GM10248 (cell line): ENCODE data around the gene ART5.

Experiments
- CTCF ChIA-PET: fragments of 300-600 bp; sonication (Branson Sonifier 250); formaldehyde crosslinking; extraction: SDS; loops from one replicate; lab custom pipeline; 2021; ENCODE audit warnings: antibody characterized with exemption; lab: Yijun Ruan, JAX
- POLR2A ChIA-PET: fragments of 350-650 bp; sonication (Branson Sonifier 250); formaldehyde crosslinking; extraction: SDS; loops from one replicate; lab custom pipeline; 2020; ENCODE audit warnings: antibody characterized with exemption; lab: Yijun Ruan, JAX
- DNase-seq: peaks from one replicate; pipeline ENCODE4 v3.0.0; 2012; ENCODE audit errors: extremely low spot score
- TF ChIP-seq, protein P1 (sequence below): IDR thresholded peaks from 2 replicates; pipeline ENCODE4 v1.5.1; 2012; ENCODE audit warnings: mild to moderate bottlenecking, low read depth; ENCODE audit errors: extremely low read depth, missing control alignments, control extremely low read depth

ART5 gene

DNA sequence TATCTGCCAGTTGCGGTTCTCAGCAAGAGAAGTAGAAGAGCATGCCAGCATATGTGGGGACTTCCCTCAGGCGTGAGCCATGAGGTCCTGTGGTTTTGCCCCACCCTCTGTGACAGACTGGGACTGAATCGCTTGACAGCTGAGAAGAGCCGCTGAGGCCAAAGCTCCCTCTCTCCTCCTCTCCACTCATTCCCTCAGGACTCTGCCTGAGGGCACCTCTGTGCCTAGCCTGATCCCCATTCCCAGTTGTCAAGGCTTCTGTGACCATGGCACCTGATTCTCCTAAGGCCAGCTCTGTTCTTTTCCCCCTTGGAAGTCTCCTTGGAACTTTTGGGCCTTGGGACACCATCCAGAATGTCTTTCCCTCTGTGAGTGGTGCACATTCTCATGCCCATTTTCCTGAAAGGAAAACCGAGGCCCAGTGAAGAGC lies 27.0 kb downstream of the ART5 start:
- POLR2A ChIA-PET = no interaction called here
- TF ChIP-seq, protein P1, sequence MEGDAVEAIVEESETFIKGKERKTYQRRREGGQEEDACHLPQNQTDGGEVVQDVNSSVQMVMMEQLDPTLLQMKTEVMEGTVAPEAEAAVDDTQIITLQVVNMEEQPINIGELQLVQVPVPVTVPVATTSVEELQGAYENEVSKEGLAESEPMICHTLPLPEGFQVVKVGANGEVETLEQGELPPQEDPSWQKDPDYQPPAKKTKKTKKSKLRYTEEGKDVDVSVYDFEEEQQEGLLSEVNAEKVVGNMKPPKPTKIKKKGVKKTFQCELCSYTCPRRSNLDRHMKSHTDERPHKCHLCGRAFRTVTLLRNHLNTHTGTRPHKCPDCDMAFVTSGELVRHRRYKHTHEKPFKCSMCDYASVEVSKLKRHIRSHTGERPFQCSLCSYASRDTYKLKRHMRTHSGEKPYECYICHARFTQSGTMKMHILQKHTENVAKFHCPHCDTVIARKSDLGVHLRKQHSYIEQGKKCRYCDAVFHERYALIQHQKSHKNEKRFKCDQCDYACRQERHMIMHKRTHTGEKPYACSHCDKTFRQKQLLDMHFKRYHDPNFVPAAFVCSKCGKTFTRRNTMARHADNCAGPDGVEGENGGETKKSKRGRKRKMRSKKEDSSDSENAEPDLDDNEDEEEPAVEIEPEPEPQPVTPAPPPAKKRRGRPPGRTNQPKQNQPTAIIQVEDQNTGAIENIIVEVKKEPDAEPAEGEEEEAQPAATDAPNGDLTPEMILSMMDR = no peak
- CTCF ChIA-PET = interaction anchor here (1.2 to 1.3 kb wide), 3 partner anchors 12 to 194 kb away, joined by 3 to 4 read pairs (median 3); no protein-coding TSS in a partner anchor
- DNase-seq = peak; percentile 48

DNA sequence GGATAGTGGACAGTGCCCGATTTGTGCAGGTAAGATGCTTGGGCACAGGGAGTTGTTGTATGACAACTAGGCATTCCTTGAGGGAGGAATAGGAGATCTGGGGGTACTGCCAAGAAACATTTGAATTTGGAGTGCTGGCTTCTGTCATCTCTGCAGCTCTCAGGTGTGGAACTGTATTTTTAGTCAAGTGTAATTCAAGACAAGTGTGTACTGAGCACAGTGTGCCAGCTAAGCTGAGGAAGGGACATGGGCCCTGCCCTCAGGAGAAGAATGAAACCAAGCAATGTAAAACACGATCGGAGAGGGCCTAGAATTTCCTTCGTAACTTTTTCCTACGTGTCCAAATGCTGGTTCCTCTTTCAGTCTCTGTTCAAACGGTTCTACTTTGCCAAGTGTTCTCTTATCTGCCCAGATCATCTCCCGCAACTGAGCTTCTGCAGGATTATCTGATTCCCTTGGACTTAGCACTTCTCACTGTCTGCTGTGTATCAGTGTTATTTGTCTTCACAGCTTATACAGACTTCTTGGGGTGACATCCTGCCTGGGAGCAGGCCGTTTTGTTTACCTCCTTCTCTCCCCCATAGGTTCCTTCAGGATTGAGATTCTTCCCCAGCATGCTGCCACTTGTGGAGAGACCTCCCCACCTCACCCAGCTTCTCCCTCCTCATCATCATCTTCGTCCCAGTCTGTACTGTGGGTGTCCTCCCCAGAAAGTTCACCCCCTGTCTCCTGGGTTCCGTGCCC lies 27.6 kb downstream of the ART5 start:
- no peak for DNase-seq
- ChIA-PET POLR2A (no interaction called here), CTCF (interaction anchor here (1.2 to 1.3 kb wide), 2 partner anchors 11 to 13 kb away, joined by 3 to 4 read pairs; no protein-coding TSS in a partner anchor)
- TF ChIP-seq, protein P1 = no peak

DNA sequence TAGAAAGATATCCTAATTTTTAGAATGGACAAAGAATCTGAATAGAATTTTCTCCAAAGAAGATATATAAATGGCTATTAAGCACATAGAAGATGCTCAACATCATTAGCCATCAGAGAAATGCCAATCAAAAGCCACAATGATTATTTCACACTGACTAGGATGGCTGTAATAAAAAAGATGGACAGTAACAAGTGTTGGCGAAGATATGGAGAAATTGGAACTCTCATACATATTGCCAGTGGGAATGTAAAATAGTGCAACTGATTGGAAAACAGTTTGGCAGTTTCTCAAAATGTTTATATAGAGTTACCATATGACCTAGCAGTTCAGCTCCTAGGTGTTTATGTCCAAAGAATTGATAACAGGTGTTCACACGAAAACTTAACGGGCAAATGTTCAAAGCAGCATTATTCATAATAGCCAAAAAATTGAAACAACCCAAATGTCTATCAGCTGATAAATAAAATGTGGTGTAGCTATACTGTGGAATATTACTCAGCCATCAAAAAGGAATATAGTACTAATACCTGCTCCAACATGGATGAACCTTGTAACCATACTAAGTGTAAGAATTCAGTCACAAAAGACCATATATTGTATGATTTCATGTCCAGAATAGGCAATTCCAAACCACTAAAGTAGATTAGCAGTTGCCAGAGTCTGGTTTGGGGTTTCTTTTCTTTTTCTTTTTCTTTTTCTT lies 29.7 kb downstream of the ART5 start:
- POLR2A ChIA-PET = no interaction called here
- TF ChIP-seq, protein P1 = no peak
- no peak for DNase-seq
- CTCF ChIA-PET = no interaction called here

DNA sequence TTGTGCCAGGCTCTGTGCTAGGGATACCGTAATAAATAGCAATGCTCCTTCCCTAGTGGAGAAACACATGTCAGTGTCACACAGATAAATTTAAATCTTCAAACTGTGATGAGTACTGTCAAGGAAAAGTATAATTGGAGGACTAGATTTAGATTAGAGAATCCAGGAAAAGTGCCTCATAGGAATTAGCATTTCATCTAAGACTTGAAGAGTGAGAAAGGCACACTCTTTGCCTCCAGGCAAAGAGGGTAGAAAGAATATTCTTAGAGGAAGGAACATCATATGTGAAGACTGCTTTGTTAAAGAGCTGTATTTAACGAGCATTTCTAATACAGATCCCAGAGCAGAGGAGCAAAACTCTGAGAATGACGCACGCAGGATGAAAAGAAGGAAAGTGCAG lies 30.9 kb downstream of the ART5 start:
- ChIA-PET POLR2A (no interaction called here), CTCF (interaction anchor here (0.9 to 3.0 kb wide), 5 partner anchors 8 to 22 kb away, joined by 3 to 11 read pairs (median 5); no protein-coding TSS in a partner anchor)
- TF ChIP-seq, protein P1 = no peak
- DNase-seq = no peak

DNA sequence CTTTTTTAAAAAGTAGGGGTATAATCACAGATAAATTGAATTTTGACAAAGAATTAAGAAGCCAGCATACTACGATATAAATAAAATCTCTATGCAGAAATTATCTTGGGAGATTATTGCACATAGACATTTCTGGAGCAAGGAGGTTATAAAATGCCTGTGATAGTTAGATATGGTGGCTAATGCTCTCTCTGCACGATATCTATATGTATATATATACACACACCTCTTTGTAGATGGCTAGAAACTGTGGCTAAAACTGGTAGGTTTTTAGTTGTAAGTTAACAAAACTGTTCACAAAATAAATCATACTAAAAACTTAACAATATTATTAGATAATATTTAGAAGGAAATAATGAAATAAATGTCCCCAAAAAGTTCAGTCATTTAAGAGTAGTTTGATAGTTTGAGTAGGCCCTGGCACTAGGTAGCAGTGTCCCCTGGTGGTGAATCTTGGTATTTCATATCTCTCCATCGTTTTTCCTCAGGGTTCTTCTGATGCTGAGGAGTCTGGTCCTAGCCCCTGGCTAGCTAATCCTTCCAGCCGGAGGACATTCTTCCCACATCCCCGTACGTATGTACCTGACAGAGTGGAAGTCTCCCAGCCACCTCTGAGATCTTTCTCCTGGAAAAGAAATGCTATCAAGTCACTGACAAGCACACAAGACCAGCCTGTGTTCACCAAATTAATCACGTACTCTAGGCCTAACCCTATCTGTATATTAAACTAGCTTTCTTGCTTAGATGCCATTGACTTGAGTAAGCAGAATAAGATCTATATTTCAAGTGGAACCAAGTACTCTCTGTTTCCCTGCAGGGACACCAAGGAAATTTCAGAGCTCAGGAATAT lies 32.2 kb downstream of the ART5 start:
- peak; percentile 53 for DNase-seq
- ChIA-PET CTCF (interaction anchor here (0.9 to 3.0 kb wide), 10 partner anchors 9 to 68 kb away, joined by 3 to 11 read pairs (median 4); no protein-coding TSS in a partner anchor), POLR2A (no interaction called here)
- TF ChIP-seq, protein P1 = peak; percentile 73

DNA sequence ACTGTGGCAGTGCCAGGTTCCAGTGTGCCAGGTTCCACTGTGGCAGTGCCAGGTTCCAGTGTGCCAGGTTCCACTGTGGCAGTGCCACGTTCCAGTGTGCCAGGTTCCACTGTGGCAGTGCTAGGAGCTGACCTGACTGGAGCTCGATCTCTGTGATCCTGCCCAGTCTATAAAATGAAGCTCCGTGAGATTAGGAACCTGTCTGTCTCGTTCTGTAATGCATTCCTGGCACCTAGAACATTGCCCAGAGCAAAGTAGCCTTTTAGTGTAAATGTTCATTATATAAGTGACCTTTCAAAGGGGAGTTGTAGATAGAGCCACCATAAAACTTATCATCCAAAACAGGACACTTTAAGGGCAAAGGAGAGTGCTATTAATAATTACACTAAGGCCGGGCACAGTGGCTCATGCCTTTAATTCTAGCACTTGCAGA lies 36.0 kb downstream of the ART5 start:
- CTCF ChIA-PET = interaction anchor here (1.3 kb wide), 1 partner anchor 13 kb away, joined by 3 read pairs; no protein-coding TSS in a partner anchor
- no peak for DNase-seq
- POLR2A ChIA-PET = no interaction called here
- TF ChIP-seq, protein P1 = no peak
